ENCODE results near the gene SOX30.
A peak's percentile ranks its signal among the peaks of the same experiment; 100 is the strongest.

GRCh38 chr5:157651623-157652376 lies 438 bp downstream of the SOX30 start:
- TF ChIP-seq, protein P1, sequence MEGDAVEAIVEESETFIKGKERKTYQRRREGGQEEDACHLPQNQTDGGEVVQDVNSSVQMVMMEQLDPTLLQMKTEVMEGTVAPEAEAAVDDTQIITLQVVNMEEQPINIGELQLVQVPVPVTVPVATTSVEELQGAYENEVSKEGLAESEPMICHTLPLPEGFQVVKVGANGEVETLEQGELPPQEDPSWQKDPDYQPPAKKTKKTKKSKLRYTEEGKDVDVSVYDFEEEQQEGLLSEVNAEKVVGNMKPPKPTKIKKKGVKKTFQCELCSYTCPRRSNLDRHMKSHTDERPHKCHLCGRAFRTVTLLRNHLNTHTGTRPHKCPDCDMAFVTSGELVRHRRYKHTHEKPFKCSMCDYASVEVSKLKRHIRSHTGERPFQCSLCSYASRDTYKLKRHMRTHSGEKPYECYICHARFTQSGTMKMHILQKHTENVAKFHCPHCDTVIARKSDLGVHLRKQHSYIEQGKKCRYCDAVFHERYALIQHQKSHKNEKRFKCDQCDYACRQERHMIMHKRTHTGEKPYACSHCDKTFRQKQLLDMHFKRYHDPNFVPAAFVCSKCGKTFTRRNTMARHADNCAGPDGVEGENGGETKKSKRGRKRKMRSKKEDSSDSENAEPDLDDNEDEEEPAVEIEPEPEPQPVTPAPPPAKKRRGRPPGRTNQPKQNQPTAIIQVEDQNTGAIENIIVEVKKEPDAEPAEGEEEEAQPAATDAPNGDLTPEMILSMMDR (IDR thresholded peaks at IDR 0.05): peak in 1 of 3 experiments; percentile 17
- no peak for TF ChIP-seq POLR2A (IDR thresholded peaks at IDR 0.05)

Measured in testis (tissue), 2 donors.